Neural crest cell (in vitro differentiated cells): ENCODE results near the gene GABRD. TPM values are rescaled to one million over a fixed set of nuclear protein-coding genes. Genes with fewer than 3 reads are reported as not detected.

Experiments used
- DNase-seq: peaks from one replicate; pipeline ENCODE4 v3.0.0; 2021; ENCODE audit warnings: low read depth, mixed read lengths, low spot score
- H3K27ac Mint-ChIP-seq: one replicate; pipeline ENCODE4 v1.8.0; 2021; ENCODE audit warnings: mild to moderate bottlenecking, mixed read lengths; ENCODE audit not compliant: unreplicated experiment
- H3K27me3 Mint-ChIP-seq: 2 replicates; pipeline ENCODE4 v1.8.0; 2021; ENCODE audit warnings: low read depth, mild to moderate bottlenecking, mixed read lengths
- H3K36me3 Mint-ChIP-seq: 2 replicates; pipeline ENCODE4 v1.8.0; 2021; ENCODE audit warnings: low read depth, mild to moderate bottlenecking, mixed read lengths
- H3K4me1 Mint-ChIP-seq: 2 replicates; pipeline ENCODE4 v1.8.0; 2021; ENCODE audit warnings: mixed read lengths
- H3K4me3 Mint-ChIP-seq: one replicate; pipeline ENCODE4 v1.8.0; 2021; ENCODE audit warnings: mild to moderate bottlenecking, mixed read lengths
- H3K9me3 Mint-ChIP-seq: 2 replicates; pipeline ENCODE4 v1.8.0; 2021; ENCODE audit warnings: mixed read lengths
- CTCF ChIP-seq: fragments of 200-600 bp; sonication (generic); conservative IDR thresholded peaks from 2 replicates; pipeline ENCODE4 v1.5.0; 2021; ENCODE audit warnings: antibody characterized with exemption, mild to moderate bottlenecking
- total RNA-seq: library from RNA; stranded (reverse); gene quantifications from 2 replicates; pipeline ENCODE4 v1.2.1, GENCODE V29; 2021

GABRD gene
- total RNA-seq, 1 donor from 2014 or later, result 0.54 TPM

- Mint-ChIP-seq H3K4me3 (no peak overlapping the region), H3K9me3 (no peaks in the 10 kb centered on the region), H3K27me3 (peaks cover 7% of the 10 kb centered on the region), H3K36me3 (no peaks in the 10 kb centered on the region), H3K27ac (no peak overlapping the region), H3K4me1 (peaks cover 8% of the 10 kb centered on the region)
- TF ChIP-seq CTCF, result no peak
- no peak for DNase-seq
Measured at GRCh38 chr1:2027961-2028583, 8.9 kb downstream of the GABRD start.

- DNase-seq, result no peak
- no peaks in the 10 kb centered on the region for H3K36me3 Mint-ChIP-seq
- H3K4me3 Mint-ChIP-seq, result no peak overlapping the region
- no peaks in the 10 kb centered on the region for H3K9me3 Mint-ChIP-seq
- H3K4me1 Mint-ChIP-seq, result peaks cover 8% of the 10 kb centered on the region
- TF ChIP-seq CTCF, result no peak
- H3K27ac Mint-ChIP-seq, result no peak overlapping the region
- no peaks in the 10 kb centered on the region for H3K27me3 Mint-ChIP-seq
Measured at GRCh38 chr1:2028870-2029560, 9.9 kb downstream of the GABRD start.

GRCh38 chr1:2029561-2029960 lies 10.4 kb downstream of the GABRD start:
- H3K4me1 Mint-ChIP-seq, result peaks cover 8% of the 10 kb centered on the region
- DNase-seq, result no peak
- no peaks in the 10 kb centered on the region for H3K36me3 Mint-ChIP-seq
- H3K4me3 Mint-ChIP-seq, result no peak overlapping the region
- H3K27ac Mint-ChIP-seq, result no peak overlapping the region
- H3K27me3 Mint-ChIP-seq, result no peaks in the 10 kb centered on the region
- no peak for TF ChIP-seq CTCF
- H3K9me3 Mint-ChIP-seq, result no peaks in the 10 kb centered on the region

GRCh38 chr1:2030076-2030871 lies 11.1 kb downstream of the GABRD start:
- no peak for DNase-seq
- Mint-ChIP-seq H3K4me3 (no peak overlapping the region), H3K27ac (peak overlapping the region; percentile 50), H3K9me3 (no peaks in the 10 kb centered on the region), H3K4me1 (peaks cover 8% of the 10 kb centered on the region), H3K27me3 (no peaks in the 10 kb centered on the region), H3K36me3 (no peaks in the 10 kb centered on the region)
- TF ChIP-seq CTCF, result no peak

GRCh38 chr1:2031546-2032540 lies 12.7 kb downstream of the GABRD start:
- Mint-ChIP-seq H3K27ac (no peak overlapping the region), H3K9me3 (no peaks in the 10 kb centered on the region), H3K27me3 (no peaks in the 10 kb centered on the region), H3K4me3 (no peak overlapping the region), H3K4me1 (peaks cover 8% of the 10 kb centered on the region), H3K36me3 (no peaks in the 10 kb centered on the region)
- no peak for DNase-seq
- TF ChIP-seq CTCF, result no peak
